ENCODE data around the gene SPACA4.

GRCh38 chr19:48646722-48647216 is 40.2 kb downstream of the SPACA4 start:
- no peak for TF ChIP-seq TCF7 (CRISPR knock-in tag; IDR thresholded peaks at IDR 0.05; ENCODE audit: low read depth)
- TF ChIP-seq CTCF (IDR thresholded peaks at IDR 0.05): no peak
- TF ChIP-seq IRF1 (CRISPR knock-in tag; IDR thresholded peaks at IDR 0.05): no peak
- no peak for TF ChIP-seq TEAD1 (CRISPR knock-in tag; IDR thresholded peaks at IDR 0.05)
- no peak for TF ChIP-seq ATF1 (CRISPR knock-in tag; IDR thresholded peaks at IDR 0.05)
- TF ChIP-seq FOXJ3 (CRISPR knock-in tag; IDR thresholded peaks at IDR 0.05; ENCODE audit: borderline replicate concordance): no peak
- no peak for TF ChIP-seq NFATC4 (CRISPR knock-in tag; IDR thresholded peaks at IDR 0.05)
- no peak for TF ChIP-seq RELA (CRISPR knock-in tag; IDR thresholded peaks at IDR 0.05; ENCODE audit: borderline replicate concordance)
- TF ChIP-seq AR (CRISPR knock-in tag; IDR thresholded peaks at IDR 0.05): no peak
